ENCODE data around the gene CACNA1S. TPM values are rescaled to one million over a fixed set of nuclear protein-coding genes. Genes with fewer than 3 reads are reported as not detected.

The CACNA1S gene
- total RNA-seq, 1 donor from 2014 or later = 0.55 TPM

GRCh38 chr1:201127755-201128455 is 15.7 kb upstream of the CACNA1S start:
- no peaks in the 10 kb centered on the region for H3K27me3 ChIP-seq
- no peaks in the 10 kb centered on the region for H3K9me3 ChIP-seq
- no peak overlapping the region for H3K4me3 ChIP-seq
- H3K36me3 ChIP-seq = no peaks in the 10 kb centered on the region
- H3K4me1 ChIP-seq = no peaks in the 10 kb centered on the region
- intact Hi-C loops (cut with DNase I) = no loop called here
- TF ChIP-seq, protein P1, sequence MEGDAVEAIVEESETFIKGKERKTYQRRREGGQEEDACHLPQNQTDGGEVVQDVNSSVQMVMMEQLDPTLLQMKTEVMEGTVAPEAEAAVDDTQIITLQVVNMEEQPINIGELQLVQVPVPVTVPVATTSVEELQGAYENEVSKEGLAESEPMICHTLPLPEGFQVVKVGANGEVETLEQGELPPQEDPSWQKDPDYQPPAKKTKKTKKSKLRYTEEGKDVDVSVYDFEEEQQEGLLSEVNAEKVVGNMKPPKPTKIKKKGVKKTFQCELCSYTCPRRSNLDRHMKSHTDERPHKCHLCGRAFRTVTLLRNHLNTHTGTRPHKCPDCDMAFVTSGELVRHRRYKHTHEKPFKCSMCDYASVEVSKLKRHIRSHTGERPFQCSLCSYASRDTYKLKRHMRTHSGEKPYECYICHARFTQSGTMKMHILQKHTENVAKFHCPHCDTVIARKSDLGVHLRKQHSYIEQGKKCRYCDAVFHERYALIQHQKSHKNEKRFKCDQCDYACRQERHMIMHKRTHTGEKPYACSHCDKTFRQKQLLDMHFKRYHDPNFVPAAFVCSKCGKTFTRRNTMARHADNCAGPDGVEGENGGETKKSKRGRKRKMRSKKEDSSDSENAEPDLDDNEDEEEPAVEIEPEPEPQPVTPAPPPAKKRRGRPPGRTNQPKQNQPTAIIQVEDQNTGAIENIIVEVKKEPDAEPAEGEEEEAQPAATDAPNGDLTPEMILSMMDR (IDR thresholded peaks at IDR 0.05) = no peak
- H3K27ac ChIP-seq = no peak overlapping the region
- DNase-seq (no peak), ATAC-seq (peak; percentile 7)

DNA sequence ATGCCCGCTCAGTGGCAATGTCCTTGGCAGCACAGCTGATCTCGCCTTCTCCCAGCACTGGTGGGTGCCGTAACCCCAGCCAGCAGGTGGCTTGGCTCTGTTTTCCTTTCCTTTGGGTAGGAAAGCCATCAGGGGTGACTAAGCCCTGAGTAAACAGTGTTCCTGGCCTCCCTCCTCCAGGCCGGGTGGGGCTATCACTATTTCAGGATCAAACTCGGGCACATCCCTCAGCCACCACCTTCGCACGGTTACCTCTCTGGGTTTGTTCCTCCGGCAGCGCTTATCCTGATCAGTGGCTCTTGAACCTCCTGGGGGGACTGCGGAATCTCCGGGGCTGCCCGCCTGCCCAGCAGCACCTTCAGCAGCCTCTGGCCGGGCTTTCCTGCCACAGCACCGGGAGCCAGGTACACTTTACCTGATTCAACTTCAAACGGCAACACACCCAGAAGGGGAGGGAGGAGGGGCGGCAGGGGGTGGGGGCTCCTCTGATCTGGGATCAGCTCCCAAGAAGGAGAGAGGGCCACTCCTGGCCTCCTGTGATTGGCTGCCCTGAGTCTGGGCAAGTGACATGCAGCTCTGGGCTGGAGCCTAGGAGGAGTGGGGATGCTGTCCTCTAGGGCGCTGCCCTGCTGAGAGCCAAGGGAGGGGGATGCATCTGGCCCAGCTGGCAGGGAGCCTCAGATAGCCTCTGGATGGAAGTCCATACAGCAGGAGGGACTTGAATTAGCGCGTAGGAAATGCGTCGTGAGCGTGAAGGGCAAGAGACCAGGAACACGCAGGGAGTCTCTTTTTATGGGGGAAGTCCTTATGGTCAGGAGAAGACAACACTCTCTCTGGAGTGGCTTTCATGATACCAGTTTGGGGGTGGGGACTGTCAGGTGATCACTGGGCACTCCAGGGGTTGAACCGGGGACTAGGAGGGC is 14.9 kb upstream of the CACNA1S start, which contains the start of gene ASCL5:
Gene ASCL5, minus strand, starts transcription at position 353 of the 923 bp plus-strand sequence. CDS start 11,812 bp downstream, outside the sequence.
- Histone ChIP-seq H3K27ac (no peak within 1 kb of the TSS), H3K27me3 (no peaks in the 10 kb centered on the region), H3K36me3 (no peaks in the 10 kb centered on the region), H3K4me1 (no peaks in the 10 kb centered on the region), H3K4me3 (no peak within 1 kb of the TSS), H3K9me3 (no peaks in the 10 kb centered on the region)
- intact Hi-C loops (cut with DNase I) = no loop called here
- ATAC-seq (peak; percentile 82), DNase-seq (peak; percentile 70)
- TF ChIP-seq, protein P1 (IDR thresholded peaks at IDR 0.05) = no peak

DNA sequence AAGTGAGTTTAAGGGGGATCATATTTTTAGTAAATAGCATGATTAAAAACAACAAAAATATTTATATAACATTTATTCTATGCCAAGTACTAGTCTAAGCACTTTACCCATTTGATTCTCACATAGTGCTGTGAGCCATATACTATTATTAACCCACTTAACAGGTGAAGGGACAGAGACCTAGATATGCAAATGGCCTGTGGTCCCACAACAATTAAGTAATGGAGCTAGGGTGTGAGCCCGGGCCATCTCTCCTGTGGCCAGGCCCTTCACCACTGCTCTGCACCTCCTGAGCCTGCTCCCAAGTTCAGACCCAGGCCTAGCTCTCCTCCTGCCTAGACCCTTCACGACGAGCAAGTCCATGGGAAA is 14.2 kb upstream of the CACNA1S start:
- no peak overlapping the region for H3K27ac ChIP-seq
- no peaks in the 10 kb centered on the region for H3K4me1 ChIP-seq
- H3K36me3 ChIP-seq = no peaks in the 10 kb centered on the region
- H3K4me3 ChIP-seq = no peak overlapping the region
- ATAC-seq (no peak), DNase-seq (no peak)
- TF ChIP-seq, protein P1 (IDR thresholded peaks at IDR 0.05) = no peak
- no peaks in the 10 kb centered on the region for H3K9me3 ChIP-seq
- H3K27me3 ChIP-seq = no peaks in the 10 kb centered on the region
- intact Hi-C loops (cut with DNase I) = no loop called here

DNA sequence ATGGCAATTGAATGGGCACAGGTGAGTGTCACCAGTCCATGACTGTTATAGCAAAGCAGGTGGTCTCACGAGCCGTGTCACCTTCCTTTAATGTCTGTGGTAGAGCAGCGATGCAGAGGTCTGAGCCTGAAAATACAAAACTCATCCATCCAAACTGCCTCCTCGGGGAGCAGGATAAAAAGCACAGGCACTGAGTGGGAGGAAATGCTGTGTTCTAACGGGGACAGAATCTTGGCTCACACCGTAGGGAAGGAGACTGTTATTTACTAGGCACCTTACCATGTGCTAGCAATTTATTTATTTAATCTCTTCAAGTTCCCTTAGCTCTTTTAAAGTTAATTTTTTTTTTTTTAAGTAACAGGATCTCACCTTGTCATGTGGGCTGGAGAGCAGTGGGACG is 13.6 kb upstream of the CACNA1S start:
- ATAC-seq (no peak), DNase-seq (no peak)
- TF ChIP-seq, protein P1 (IDR thresholded peaks at IDR 0.05) = no peak
- H3K9me3 ChIP-seq = no peaks in the 10 kb centered on the region
- H3K36me3 ChIP-seq = no peaks in the 10 kb centered on the region
- no peaks in the 10 kb centered on the region for H3K4me1 ChIP-seq
- intact Hi-C loops (cut with DNase I) = no loop called here
- no peak overlapping the region for H3K27ac ChIP-seq
- no peaks in the 10 kb centered on the region for H3K27me3 ChIP-seq
- H3K4me3 ChIP-seq = no peak overlapping the region

GRCh38 chr1:201125019-201125418 is 12.8 kb upstream of the CACNA1S start:
- Histone ChIP-seq H3K4me3 (no peak overlapping the region), H3K27me3 (no peaks in the 10 kb centered on the region), H3K9me3 (no peaks in the 10 kb centered on the region), H3K4me1 (peaks cover 2% of the 10 kb centered on the region), H3K36me3 (no peaks in the 10 kb centered on the region), H3K27ac (no peak overlapping the region)
- intact Hi-C loops (cut with DNase I) = no loop called here
- TF ChIP-seq, protein P1 (IDR thresholded peaks at IDR 0.05) = no peak
- no peak for DNase-seq
- ATAC-seq = no peak

Data from upper lobe of right lung (tissue), 1 donor.